SKM-1 treated with dmso at 0.1 percent for 144 hours (cell line): Measurements from ENCODE around the gene MRAP.
"Not testable (repeated sequence)": the region's sequence is repeated elsewhere in the genome, so short reads cannot be mapped to it uniquely, and the experiment has no call there.

ENCODE experiments used
- DNase-seq: peaks from one replicate; lab custom pipeline; 2025; ENCODE audit not compliant: unreplicated experiment; lab: John Stamatoyannopoulos, UW

The MRAP gene

DNA sequence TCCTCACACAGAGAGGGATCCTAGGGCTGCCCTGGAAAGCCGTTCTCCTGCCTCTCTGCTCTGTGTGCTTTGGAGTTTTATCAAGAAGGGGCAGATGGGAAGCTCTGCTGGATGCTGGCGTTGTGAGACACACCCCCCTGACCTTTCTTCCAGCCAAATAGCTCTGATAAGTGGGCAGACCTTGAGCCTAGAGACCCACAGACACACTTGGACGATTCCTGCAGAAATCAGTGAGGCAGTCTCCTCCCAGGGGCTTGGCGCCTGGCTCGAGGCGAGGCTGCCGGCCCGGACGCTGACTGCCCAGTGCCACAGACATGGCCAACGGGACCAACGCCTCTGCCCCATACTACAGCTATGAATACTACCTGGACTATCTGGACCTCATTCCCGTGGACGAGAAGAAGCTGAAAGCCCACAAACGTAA, at the start of gene MRAP:
MRAP (plus strand) TSS at position 198 of the 424 bp plus-strand sequence; CDS start at position 315, 117 bp downstream.
- DNase-seq, result no peak

DNA sequence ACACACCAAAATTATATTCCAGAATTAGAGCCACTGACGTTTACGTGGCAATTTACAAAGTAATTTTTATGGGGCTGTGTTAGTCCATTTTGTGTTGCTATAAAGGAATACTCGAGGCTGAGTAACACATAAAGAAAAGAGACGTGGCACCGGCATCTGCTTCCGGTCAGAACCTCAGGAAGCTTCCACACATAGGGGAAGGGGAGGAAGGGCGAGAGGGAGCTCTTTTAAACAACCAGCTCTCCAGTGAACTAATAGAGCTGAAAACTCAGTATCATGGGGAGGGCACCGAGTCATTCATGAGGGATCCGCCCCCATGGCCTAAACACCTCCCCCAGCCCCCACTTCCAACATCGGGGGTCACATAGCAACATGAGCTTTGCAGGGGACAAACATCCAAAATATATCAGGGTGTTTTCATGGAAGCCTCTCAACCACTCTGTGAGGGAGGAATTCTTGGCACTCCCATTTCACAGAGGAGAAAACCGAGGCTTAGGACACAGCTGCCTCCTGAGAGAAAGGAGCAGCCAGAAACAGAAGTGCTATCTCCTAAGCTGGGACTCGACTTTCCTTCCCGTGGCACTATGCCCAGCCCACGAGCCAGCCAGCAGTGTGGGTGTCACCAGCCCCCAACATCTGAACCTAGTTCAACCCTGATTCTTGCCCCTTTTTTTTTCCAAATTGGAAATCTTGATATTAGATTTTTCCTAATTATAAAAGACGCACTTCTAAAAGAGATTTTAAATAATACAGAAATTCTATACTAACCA, 49.0 kb upstream of the MRAP start:
- no peak for DNase-seq

DNA sequence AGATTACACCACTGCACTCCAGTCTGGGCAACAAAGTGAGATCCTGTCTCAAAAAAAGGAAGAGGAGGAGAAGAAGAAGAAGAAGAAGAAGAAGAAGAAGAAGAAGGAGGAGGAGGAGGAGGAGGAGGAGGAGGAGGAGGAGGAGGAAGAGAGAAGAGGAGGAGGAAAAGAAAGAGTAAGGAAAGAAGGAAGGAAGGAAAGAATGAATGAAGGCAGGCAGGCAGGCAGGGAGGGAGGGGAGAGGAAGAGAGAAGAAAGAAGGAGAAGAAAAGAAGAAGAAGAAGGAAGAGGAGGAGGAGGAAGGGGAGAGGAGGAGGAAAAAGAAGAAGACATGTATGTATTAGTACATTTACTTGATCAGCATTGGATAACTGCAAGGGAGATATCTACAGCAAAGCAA, 46.5 kb upstream of the MRAP start:
- DNase-seq, result no peak

- no peak for DNase-seq
Measured at GRCh38 chr21:32253215-32253641, 45.4 kb upstream of the MRAP start.

DNA sequence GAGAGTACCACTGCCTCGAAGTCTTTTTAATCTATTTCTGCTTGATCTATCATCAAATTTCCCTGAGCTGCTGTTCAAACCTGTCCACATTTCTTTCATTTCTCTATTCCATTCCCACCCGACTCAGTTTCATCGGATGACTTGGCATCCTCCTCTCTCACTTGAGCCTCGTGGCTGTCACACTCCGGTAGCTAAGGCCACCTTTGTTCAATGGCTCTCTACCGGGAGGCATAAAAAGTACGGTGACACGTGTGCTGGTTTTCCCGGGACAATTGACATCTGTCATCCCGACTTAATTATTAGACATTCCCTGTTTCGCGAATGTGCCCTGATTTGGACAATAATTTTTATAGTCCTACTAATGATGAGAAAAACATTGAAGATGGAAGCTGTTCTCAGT, 42.4 kb upstream of the MRAP start:
- DNase-seq, result no peak

GRCh38 chr21:32256873-32257620, 41.6 kb upstream of the MRAP start:
- no peak for DNase-seq

DNA sequence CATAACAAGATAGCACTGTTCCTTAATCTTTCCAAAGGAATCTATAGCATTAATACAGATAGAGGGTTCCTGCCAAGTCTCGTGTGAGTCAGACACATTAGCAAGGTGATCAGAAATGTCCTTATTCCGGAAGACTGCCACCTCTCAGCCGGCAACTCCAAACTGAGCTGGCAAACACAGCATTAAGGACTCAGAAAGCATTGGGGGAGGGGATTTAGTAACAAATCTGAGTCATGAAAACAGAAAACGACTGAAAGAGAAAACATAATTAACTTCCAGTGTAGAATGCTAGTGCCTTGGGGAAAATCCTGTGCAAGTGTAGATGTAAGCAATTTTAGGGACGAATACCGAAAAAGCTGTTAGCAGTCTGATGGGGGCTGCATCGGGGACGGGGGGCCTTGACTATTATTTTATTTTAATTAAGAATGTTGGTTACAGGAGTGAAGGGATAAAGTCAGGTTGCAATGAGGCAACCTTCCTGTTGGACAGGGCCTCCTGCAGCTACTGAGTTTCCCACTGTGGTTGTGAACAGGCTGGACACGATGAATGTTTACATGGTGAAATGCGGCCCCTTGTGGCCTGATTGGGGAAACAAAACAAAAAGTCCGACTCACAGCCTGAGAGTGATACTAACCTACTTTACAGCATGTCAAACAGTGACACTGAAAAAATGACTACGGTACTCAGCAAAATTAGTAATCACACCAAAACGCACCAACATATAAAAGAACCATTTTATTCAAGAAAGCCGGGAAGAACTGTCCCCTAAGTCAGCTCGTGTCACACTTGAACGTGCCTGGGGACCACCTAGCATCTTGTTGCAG, 40.5 kb upstream of the MRAP start:
- DNase-seq, result peak; percentile 65

DNA sequence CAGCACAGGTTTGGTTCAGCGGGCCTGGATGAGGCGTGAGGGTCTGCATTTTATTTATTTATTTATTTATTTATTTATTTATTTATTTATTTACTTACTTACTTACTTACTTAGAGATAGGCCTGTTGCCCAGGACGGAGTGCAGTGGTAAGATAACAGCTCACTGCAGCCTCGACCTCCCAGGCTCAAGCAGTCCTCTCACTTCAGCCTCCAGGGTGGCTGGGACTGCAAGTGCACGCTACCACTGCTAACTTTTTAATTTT, 39.9 kb upstream of the MRAP start:
- peak; percentile 8 for DNase-seq

DNA sequence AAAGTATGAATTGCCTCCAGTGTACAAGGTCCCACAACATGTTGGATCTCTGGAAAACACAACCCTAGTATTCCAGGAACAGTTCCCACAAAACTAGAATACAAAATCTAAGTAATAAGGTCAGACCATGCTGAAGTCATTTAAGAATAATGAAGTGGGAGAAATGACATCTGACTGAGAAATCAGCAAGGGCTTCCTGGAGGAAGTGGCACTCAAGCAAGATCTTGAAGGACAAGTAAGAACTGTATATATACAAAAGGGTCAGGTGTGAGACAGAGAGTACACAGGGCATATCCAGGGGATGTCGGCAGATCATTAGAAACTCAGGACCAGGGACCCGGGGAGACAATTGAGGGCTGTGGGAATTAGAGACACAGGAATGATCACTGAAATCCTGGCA, 38.5 kb upstream of the MRAP start:
- no peak for DNase-seq

DNA sequence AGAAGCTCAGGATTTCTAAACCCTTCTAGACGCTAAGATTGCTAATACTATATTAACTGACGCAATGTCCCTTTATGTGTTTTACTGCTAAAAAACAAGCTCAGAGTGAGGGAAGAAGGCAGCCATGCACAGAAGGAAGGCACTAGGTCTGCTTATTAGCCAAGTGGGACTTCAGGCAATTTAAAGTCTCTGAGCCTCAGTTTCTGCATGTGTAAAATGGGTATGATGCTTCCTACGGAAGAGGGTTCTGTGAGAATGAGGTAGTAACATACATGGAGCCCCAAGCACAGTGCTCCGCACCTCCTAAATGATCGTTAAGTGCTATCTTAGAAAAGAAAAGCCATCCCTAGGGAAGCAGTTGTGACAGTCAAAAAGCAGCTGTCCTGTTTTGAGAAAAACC, 36.7 kb upstream of the MRAP start:
- peak; percentile 16 for DNase-seq

GRCh38 chr21:32265321-32265720, 33.3 kb upstream of the MRAP start:
- not testable (repeated sequence) for DNase-seq

GRCh38 chr21:32270748-32271147, 27.9 kb upstream of the MRAP start:
- DNase-seq, result no peak

GRCh38 chr21:32276671-32277070, 22.0 kb upstream of the MRAP start:
- no peak for DNase-seq

DNA sequence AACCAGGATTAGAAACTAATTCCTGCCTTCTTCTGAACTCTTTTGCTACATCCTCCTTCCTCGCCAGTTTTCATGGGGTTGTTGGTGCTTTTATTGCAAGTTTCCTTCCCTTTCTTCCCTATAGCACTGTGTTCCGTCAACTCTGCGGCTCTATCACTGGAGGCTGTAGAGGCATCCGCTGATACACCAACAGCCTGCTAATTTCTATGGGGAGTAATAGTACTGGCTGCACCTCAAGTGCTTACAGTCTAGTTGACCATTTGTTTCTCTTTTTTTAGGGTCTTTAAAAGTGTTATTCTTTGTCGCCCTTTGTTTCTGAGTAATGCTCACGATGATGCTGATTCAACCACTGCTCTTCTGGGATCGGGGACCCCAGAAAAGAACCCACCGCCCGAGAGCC, 20.6 kb upstream of the MRAP start:
- peak; percentile 8 for DNase-seq

- DNase-seq, result peak; percentile 89
Measured at GRCh38 chr21:32278518-32279376, 19.9 kb upstream of the MRAP start, which contains the start of gene MIS18A. TSS of gene MIS18A (minus strand) at chr21:32279049. CDS start at chr21:32279014, 35 bp downstream.

DNA sequence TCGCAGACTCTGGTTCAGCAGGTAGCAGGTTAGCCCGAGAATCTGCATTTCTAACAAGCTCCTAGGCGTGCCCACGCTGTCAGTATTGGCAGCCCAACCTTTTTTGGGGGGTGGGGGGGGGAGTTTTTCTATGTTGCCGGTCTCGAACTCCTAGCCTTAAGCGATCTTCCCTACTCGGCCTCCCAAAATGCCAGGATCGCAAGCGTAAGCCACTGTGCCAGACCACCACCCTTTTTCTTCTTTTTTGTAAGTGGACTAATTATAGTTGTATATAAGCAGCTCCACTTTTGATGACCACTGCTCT, 19.3 kb upstream of the MRAP start:
- no peak for DNase-seq

GRCh38 chr21:32281531-32281930, 17.1 kb upstream of the MRAP start:
- no peak for DNase-seq

- no peak for DNase-seq
Measured at GRCh38 chr21:32282992-32283391, 15.7 kb upstream of the MRAP start.

- DNase-seq, result no peak
Measured at GRCh38 chr21:32285476-32285875, 13.2 kb upstream of the MRAP start.

GRCh38 chr21:32297449-32297848, 1.2 kb upstream of the MRAP start:
- no peak for DNase-seq

- DNase-seq, result no peak
Measured at GRCh38 chr21:32298148-32298559, 501 bp upstream of the MRAP start.
